ENCODE measurements around the gene CT83. TPM values are rescaled to one million over a fixed set of nuclear protein-coding genes. Genes with fewer than 3 reads are reported as not detected.

The CT83 gene
- total and polyA plus RNA-seq, 2 of the 13 experiments (the other 11 are each of a cell fraction or from before 2014, with no cell fraction given), result not detected

DNA sequence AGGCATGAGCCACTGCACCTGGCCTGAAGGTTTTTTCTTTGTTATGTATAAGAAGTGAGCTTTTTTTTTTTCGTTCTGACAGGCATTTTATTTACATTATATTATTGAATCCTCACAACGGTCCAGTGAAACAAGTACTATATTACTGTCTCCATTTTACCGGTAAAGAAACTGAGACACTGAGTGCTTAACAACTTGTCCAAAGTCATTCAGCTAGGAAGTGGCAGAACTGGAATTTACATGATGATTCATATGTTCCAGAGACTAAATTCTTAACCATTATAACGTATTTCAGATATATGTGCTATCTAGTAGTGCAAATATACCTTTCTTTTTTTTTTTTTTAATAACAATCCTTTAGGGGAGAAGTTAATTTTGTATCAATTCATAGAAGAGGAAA lies 44.8 kb downstream of the CT83 start:
- FAIRE-seq, result no peak
- H3K36me3 ChIP-seq (replicated peaks in 1 of 2; ENCODE audit: control insufficient read depth in 1 of 2, insufficient read depth in 2 of 2, low read length in 2 of 2), result no peaks in the 10 kb centered on the region
- ATAC-seq, result no peak
- no peak overlapping the region for H3K9ac ChIP-seq (ENCODE audit: insufficient read depth, low read depth, low read length)
- H3K4me3 ChIP-seq (replicated peaks in 1 of 3; ENCODE audit: insufficient read depth in 1 of 3, low read depth in 2 of 3, low read length in 3 of 3), result no peak overlapping the region
- no peaks in the 10 kb centered on the region for H4K20me1 ChIP-seq (ENCODE audit: insufficient read depth, low read length)
- no peaks in the 10 kb centered on the region for H3K27me3 ChIP-seq (ENCODE audit: control insufficient read depth in 1 of 2, insufficient read depth in 2 of 2, low read length in 2 of 2)
- no peaks in the 10 kb centered on the region for H3K4me1 ChIP-seq (ENCODE audit: insufficient read depth, low read length)
- CTCF ChIA-PET (ENCODE audit: low intra/inter-chr PET ratio, low total read pairs), result no interaction called here
- in situ Hi-C loops (cut with HindIII; ENCODE audit: extremely low pct_ligation_motif_present, low pct_unique_long_range_greater_than_20kb) (no loop called here), intact Hi-C loops (cut with micrococcal nuclease; ENCODE audit: unreplicated experiment) (no loop called here)
- WGBS (ENCODE audit: low lambda C conversion rate), result 26% methylated on average over 4 of the region's 4 CpGs
- DNase-seq (ENCODE audit: low spot score), result no peak
- BruUV-seq (replicated peaks), result no TSS peak
- no peak overlapping the region for H2AFZ ChIP-seq (ENCODE audit: low read length)
- H3K9me3 ChIP-seq (ENCODE audit: low read length), result no peaks in the 10 kb centered on the region
- H3K4me2 ChIP-seq (ENCODE audit: low read depth, low read length), result no peak overlapping the region
- no peak overlapping the region for H3K27ac ChIP-seq (ENCODE audit: extremely low read length, insufficient read depth, low read length)
- POLR2A ChIA-PET, result no interaction called here
- H3K79me2 ChIP-seq (ENCODE audit: insufficient read depth, low read length), result no peaks in the 10 kb centered on the region
- TF ChIP-seq ZNF484 (CRISPR knock-in tag; IDR thresholded peaks at IDR 0.05; ENCODE audit: borderline replicate concordance, low read depth) (no peak), CHD2 (IDR thresholded peaks at IDR 0.05; ENCODE audit: low read depth, low read length) (no peak), ETV6 (CRISPR knock-in tag; conservative IDR thresholded peaks at IDR 0.05) (no peak)
- TF ChIP-seq, protein P1, sequence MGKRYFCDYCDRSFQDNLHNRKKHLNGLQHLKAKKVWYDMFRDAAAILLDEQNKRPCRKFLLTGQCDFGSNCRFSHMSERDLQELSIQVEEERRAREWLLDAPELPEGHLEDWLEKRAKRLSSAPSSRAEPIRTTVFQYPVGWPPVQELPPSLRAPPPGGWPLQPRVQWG (CRISPR knock-in tag; IDR thresholded peaks at IDR 0.05; ENCODE audit: borderline replicate concordance, low read depth), result no peak

DNA sequence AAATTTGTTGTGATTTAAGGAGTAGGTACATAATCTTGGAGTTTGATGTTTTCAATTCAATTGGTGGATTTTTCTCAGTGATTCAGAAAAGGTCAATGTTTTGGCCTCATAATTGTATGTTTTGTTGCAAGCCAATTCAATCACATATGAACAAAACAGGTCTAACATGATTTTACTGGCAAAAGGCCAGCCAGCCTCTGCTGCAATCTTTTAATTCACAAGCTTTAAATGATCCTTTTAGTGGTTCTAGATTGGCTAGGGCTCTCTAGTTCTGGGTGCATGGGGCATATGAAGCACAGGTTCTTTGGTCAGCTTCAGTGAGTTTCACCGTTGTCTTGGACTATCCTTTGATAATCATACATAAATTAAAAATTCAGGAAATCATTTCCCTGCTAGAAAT lies 45.6 kb downstream of the CT83 start:
- FAIRE-seq, result no peak
- DNase-seq (ENCODE audit: low spot score), result no peak
- H3K79me2 ChIP-seq (ENCODE audit: insufficient read depth, low read length), result no peaks in the 10 kb centered on the region
- ChIA-PET CTCF (ENCODE audit: low intra/inter-chr PET ratio, low total read pairs) (no interaction called here), POLR2A (no interaction called here)
- no peaks in the 10 kb centered on the region for H3K36me3 ChIP-seq (replicated peaks in 1 of 2; ENCODE audit: control insufficient read depth in 1 of 2, insufficient read depth in 2 of 2, low read length in 2 of 2)
- H2AFZ ChIP-seq (ENCODE audit: low read length), result no peak overlapping the region
- no TSS peak for BruUV-seq (replicated peaks)
- H3K27me3 ChIP-seq (ENCODE audit: control insufficient read depth in 1 of 2, insufficient read depth in 2 of 2, low read length in 2 of 2), result no peaks in the 10 kb centered on the region
- in situ Hi-C loops (cut with HindIII; ENCODE audit: extremely low pct_ligation_motif_present, low pct_unique_long_range_greater_than_20kb) (no loop called here), intact Hi-C loops (cut with micrococcal nuclease; ENCODE audit: unreplicated experiment) (no loop called here)
- H3K9ac ChIP-seq (ENCODE audit: insufficient read depth, low read depth, low read length), result no peak overlapping the region
- WGBS (ENCODE audit: low lambda C conversion rate), result 0% methylated on average over 1 of the region's 1 CpG
- no peaks in the 10 kb centered on the region for H3K4me1 ChIP-seq (ENCODE audit: insufficient read depth, low read length)
- H4K20me1 ChIP-seq (ENCODE audit: insufficient read depth, low read length), result no peaks in the 10 kb centered on the region
- no peak overlapping the region for H3K4me2 ChIP-seq (ENCODE audit: low read depth, low read length)
- H3K27ac ChIP-seq (ENCODE audit: extremely low read length, insufficient read depth, low read length), result no peak overlapping the region
- no peak overlapping the region for H3K4me3 ChIP-seq (replicated peaks in 1 of 3; ENCODE audit: insufficient read depth in 1 of 3, low read depth in 2 of 3, low read length in 3 of 3)
- H3K9me3 ChIP-seq (ENCODE audit: low read length), result no peaks in the 10 kb centered on the region
- ATAC-seq, result no peak
- TF ChIP-seq CHD2 (IDR thresholded peaks at IDR 0.05; ENCODE audit: low read depth, low read length), result no peak
- TF ChIP-seq ZNF749 (CRISPR knock-in tag; IDR thresholded peaks at IDR 0.05; ENCODE audit: borderline replicate concordance), result no peak
- TF ChIP-seq, protein P2, sequence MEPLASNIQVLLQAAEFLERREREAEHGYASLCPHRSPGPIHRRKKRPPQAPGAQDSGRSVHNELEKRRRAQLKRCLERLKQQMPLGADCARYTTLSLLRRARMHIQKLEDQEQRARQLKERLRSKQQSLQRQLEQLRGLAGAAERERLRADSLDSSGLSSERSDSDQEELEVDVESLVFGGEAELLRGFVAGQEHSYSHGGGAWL (CRISPR knock-in tag; IDR thresholded peaks at IDR 0.05), result no peak
- no peak for TF ChIP-seq EP300 (IDR thresholded peaks at IDR 0.05; ENCODE audit: low read depth in 2 of 2, low read length in 2 of 2)
- TF ChIP-seq EP300 (CRISPR knock-in tag; IDR thresholded peaks at IDR 0.05; ENCODE audit: borderline replicate concordance), result no peak
- TF ChIP-seq, protein P3, sequence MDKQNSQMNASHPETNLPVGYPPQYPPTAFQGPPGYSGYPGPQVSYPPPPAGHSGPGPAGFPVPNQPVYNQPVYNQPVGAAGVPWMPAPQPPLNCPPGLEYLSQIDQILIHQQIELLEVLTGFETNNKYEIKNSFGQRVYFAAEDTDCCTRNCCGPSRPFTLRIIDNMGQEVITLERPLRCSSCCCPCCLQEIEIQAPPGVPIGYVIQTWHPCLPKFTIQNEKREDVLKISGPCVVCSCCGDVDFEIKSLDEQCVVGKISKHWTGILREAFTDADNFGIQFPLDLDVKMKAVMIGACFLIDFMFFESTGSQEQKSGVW (CRISPR knock-in tag; IDR thresholded peaks at IDR 0.05; ENCODE audit: borderline replicate concordance), result no peak
- TF ChIP-seq ZNF839 (CRISPR knock-in tag; IDR thresholded peaks at IDR 0.05; ENCODE audit: borderline replicate concordance), result no peak
- TF ChIP-seq, protein P4, sequence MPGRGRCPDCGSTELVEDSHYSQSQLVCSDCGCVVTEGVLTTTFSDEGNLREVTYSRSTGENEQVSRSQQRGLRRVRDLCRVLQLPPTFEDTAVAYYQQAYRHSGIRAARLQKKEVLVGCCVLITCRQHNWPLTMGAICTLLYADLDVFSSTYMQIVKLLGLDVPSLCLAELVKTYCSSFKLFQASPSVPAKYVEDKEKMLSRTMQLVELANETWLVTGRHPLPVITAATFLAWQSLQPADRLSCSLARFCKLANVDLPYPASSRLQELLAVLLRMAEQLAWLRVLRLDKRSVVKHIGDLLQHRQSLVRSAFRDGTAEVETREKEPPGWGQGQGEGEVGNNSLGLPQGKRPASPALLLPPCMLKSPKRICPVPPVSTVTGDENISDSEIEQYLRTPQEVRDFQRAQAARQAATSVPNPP (CRISPR knock-in tag; IDR thresholded peaks at IDR 0.05), result no peak
- TF ChIP-seq, protein P5, sequence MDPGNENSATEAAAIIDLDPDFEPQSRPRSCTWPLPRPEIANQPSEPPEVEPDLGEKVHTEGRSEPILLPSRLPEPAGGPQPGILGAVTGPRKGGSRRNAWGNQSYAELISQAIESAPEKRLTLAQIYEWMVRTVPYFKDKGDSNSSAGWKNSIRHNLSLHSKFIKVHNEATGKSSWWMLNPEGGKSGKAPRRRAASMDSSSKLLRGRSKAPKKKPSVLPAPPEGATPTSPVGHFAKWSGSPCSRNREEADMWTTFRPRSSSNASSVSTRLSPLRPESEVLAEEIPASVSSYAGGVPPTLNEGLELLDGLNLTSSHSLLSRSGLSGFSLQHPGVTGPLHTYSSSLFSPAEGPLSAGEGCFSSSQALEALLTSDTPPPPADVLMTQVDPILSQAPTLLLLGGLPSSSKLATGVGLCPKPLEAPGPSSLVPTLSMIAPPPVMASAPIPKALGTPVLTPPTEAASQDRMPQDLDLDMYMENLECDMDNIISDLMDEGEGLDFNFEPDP (CRISPR knock-in tag; conservative IDR thresholded peaks at IDR 0.05), result no peak
- TF ChIP-seq, protein P6, sequence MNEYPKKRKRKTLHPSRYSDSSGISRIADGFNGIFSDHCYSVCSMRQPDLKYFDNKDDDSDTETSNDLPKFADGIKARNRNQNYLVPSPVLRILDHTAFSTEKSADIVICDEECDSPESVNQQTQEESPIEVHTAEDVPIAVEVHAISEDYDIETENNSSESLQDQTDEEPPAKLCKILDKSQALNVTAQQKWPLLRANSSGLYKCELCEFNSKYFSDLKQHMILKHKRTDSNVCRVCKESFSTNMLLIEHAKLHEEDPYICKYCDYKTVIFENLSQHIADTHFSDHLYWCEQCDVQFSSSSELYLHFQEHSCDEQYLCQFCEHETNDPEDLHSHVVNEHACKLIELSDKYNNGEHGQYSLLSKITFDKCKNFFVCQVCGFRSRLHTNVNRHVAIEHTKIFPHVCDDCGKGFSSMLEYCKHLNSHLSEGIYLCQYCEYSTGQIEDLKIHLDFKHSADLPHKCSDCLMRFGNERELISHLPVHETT (CRISPR knock-in tag; conservative IDR thresholded peaks at IDR 0.05), result no peak

All from HepG2 (cell line).